Measurements from ENCODE around the gene RNF208. TPM values are rescaled to one million over a fixed set of nuclear protein-coding genes. Genes with fewer than 3 reads are reported as not detected.

The RNF208 gene
- total and polyA plus RNA-seq, 9 of the 15 experiments (the other 6 are each of a cell fraction or from before 2014, with no cell fraction given): 0.15 to 6.9 (median 0.50) TPM; not detected in 2

DNA sequence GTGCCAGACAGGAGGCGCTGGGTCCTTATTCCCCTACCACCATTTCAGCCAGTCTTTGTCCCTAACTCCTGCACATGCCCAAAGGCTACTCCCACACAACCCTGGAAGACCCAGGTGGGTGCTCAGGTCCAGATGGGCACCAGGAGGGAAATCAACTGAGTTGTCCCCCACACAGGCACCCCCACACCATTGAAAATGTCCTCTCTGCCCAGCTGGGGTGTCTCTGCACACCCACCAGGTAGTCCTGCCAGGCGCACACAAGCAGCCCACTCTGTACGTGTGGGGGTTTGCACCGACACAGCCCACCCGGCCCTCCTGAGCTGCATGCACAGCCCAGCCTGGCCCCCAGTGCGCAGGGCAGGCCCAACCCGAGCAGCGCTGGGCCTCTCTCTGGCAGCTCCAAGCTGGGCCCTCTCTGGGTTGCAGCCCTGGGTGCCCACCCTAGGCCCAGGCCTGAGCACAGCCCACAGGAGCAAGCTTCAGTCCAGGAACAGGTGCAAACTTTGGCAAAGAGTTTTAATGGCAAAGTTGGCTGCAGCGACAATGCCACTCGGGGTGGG lies 2.2 kb downstream of the RNF208 start:
- WGBS (ENCODE audit: insufficient coverage, low coverage, missing lambda C conversion rate): 99% methylated on average over 7 of the region's 10 CpGs
- no peaks in the 10 kb centered on the region for H3K9me3 ChIP-seq (replicated peaks; ENCODE audit: control insufficient read depth, insufficient read depth, low read depth, low read length)
- in situ Hi-C loops (cut with MboI) (no loop called here), intact Hi-C loops (cut with micrococcal nuclease) (loop anchor here (2.0 kb wide), 1 partner anchor 19 kb away; the partner anchor contains the start of gene TPRN)
- no peaks in the 10 kb centered on the region for H3K9me1 ChIP-seq (ENCODE audit: control insufficient read depth, insufficient read depth, low read length)
- H3K4me2 ChIP-seq (ENCODE audit: insufficient read depth, low read length): no peak overlapping the region
- peaks cover 34 to 89% of the 10 kb centered on the region in 2 experiments for H3K4me1 ChIP-seq (replicated peaks in 1 of 2; ENCODE audit: control insufficient read depth in 2 of 2, insufficient read depth in 2 of 2, low read length in 2 of 2)
- ATAC-seq (no peak), FAIRE-seq (no peak), DNase-seq (ENCODE audit: extremely low read depth in 1 of 4, low spot score in 3 of 4) (no peak)
- H4K20me1 ChIP-seq (replicated peaks; ENCODE audit: control insufficient read depth, insufficient read depth, low read length): no peaks in the 10 kb centered on the region
- peaks cover 22% of the 10 kb centered on the region; the same call in 1 of the 3 replicates for H3K36me3 ChIP-seq (ENCODE audit: control insufficient read depth, insufficient read depth, low read length)
- no peak overlapping the region for H3K4me3 ChIP-seq
- H3K9ac ChIP-seq (ENCODE audit: insufficient read depth in 1 of 2, low read depth in 2 of 2, low read length in 2 of 2): peak overlapping the region in 1 of 2 experiments; percentile 77; a peak in 2 of 4 replicates
- H3K79me2 ChIP-seq (ENCODE audit: control insufficient read depth, insufficient read depth, low read length): peaks cover 18% of the 10 kb centered on the region; the same call in 2 of the 3 replicates
- CTCF ChIA-PET (ENCODE audit: low intra/inter-chr PET ratio): no interaction called here
- POLR2A ChIA-PET: interaction anchor here (1.4 to 2.1 kb wide), 3 partner anchors 21 to 31 kb away, joined by 3 to 5 read pairs (median 5); partner anchors contain the start of genes ANAPC2, SSNA1 and TUBB4B
- H3K27ac ChIP-seq (ENCODE audit: extremely low read depth, low read depth, low read length): 0 out of 3 replicates have a peak overlapping the region, but pooled peaks have one; percentile 11
- H3K27me3 ChIP-seq (ENCODE audit: control insufficient read depth in 2 of 2, insufficient read depth in 2 of 2, low read length in 2 of 2): no peaks in the 10 kb centered on the region
- BruUV-seq (replicated peaks): no TSS peak
- TF ChIP-seq RBM22 (IDR thresholded peaks at IDR 0.05; ENCODE audit: low read depth, low read length, poor library complexity, severe bottlenecking) (peak; percentile 6), HMGXB4 (CRISPR knock-in tag; IDR thresholded peaks at IDR 0.05) (peak; percentile 49; the same call in 1 of the 2 replicates), ESRRB (CRISPR knock-in tag; IDR thresholded peaks at IDR 0.05; ENCODE audit: borderline replicate concordance) (no peak), ZNF23 (CRISPR knock-in tag; IDR thresholded peaks at IDR 0.05) (no peak), ZNF124 (CRISPR knock-in tag; IDR thresholded peaks at IDR 0.05) (0 out of 2 replicates have a peak, but pooled peaks have one; percentile 49)
- no peak overlapping the region for H2AFZ ChIP-seq (ENCODE audit: low read depth, low read length)

All from K562 (cell line).